Tongue (tissue), 2 donors: ENCODE results near the gene HOXD13. TPM values are rescaled to one million over a fixed set of nuclear protein-coding genes. Genes with fewer than 3 reads are reported as not detected.
A peak's percentile ranks its signal among the peaks of the same experiment; 100 is the strongest.

Experiments used
- DNase-seq: peaks from one replicate; pipeline ENCODE4 v3.0.0-alpha.2; 2015
- total RNA-seq: library from RNA; depleted of rRNA; stranded (reverse); fragments of >200 nt; gene quantifications from one replicate; pipeline ENCODE4 v1.2.3, GENCODE V29; 2014

Gene HOXD13
- not detected for total RNA-seq

- DNase-seq = no peak
These were observed at the start of gene HOXD13 for GRCh38 chr2:176092270-176093144. Gene HOXD13, plus strand, starts transcription at chr2:176092721. Its CDS starts 170 bp downstream, at chr2:176092891.

- DNase-seq = peak; percentile 64
These were observed 36.1 kb upstream of the HOXD13 start for GRCh38 chr2:176056406-176056805.

GRCh38 chr2:176063958-176064357, 28.6 kb upstream of the HOXD13 start:
- DNase-seq = no peak

- DNase-seq = peak; percentile 14
These were observed 25.6 kb upstream of the HOXD13 start for GRCh38 chr2:176066645-176067588.

DNA sequence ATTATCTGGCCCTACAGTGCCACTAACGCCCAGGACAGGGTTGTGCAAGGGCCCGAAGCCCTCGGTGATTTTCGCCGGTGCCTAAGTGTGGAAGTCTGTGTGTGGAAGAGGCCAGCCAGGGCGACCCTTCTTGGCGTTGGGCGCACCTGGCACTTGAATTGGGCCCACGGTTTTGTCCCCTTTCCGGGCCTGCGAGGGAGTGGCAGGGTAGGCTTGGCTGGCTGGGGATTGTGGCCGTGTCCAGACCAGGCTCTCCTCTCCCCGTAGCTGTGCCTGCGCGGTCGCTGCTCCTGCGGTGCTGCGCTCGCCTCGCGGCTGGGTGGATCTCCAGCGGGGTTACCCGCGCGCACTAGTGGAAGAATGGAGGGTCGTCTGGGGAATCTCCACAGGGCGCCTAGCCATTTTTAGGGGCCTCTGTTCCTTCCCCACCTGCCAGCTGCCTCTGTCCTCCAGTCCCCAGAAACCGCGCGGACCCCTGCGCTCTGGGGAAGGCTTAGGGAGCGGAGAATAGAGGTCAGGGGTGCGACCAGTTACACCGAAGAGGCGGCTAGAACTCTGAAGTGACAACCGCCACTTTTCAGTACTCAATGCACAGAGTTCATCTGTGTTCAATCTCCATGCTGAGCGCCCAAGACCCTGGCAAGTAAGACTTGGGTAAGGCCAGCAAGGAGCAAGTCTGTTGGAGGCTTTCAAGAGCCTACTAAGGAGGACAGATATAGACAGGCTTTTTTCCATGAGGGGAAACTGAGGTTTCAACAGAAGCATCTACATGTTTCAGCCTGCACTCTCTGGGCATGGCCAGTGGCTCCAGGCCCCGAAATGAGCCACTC, 24.7 kb upstream of the HOXD13 start:
- peak; percentile 29 for DNase-seq

- peak; percentile 23 for DNase-seq
These were observed 24.1 kb upstream of the HOXD13 start for GRCh38 chr2:176068419-176068832.

DNA sequence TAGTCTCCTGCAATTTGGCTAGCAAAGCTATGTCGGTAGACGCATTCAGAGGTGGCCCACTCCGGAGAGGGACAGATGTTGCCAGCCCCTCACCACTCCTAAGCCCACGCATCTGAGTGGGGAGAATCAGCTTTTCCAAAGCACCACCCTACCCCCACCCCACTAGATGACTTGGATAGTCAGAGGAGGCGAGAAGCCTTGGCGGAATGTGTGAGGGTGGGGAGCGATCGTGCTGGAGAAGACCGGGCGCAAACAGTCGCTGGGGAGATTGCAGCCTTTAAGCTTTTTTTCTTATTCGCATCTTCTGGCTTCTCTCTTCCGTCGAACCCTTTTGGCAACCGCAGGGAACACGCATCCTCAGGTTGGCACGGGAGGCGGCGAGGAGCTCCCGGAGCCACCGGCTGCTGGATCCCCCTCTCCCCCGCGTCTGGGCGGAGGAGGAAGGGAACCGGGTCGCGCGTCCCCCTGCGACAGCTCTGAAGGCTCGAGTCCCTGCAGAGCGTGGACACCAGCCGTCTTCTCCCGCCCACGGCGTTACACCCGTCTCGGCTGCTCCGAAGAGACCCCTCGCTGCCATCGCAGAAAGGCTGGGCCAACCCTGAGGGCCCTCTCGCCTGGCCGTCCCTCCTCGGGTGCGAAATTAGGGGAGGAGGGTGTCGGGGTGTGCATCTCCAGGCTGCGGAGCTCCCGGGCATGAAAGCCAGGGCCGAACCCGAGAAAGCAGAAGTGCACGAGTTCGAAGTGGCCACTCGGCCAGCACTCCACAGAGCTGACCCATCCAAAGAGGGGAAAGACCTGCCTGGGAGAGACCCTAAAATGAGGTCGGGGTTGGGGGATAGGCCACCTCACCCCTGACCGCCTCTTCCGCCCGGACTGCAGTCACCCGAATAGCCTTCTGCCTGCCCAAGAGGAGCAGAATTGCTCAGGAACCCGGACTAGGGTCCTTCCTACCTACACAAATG, 20.9 kb upstream of the HOXD13 start:
- DNase-seq = no peak

DNA sequence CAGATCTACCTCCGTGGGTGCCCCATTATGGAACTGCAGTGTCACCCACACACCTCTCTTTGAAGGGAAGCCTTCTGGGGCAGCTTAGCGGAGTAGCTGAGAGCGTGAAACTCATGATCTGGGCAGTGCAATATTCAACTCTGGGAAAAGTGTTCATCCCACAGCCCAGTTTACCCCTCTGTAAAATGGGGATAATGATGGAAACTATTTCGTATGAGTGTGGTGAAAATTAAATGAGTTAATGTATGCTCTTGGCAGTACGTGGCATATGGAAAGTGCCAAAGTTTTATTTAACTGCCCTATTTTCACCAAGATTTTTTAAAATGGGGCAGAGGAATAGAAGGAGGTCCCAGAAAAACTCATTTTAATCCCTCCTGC, 20.2 kb upstream of the HOXD13 start:
- DNase-seq = no peak

GRCh38 chr2:176072951-176073904, 19.3 kb upstream of the HOXD13 start:
- DNase-seq = no peak

DNA sequence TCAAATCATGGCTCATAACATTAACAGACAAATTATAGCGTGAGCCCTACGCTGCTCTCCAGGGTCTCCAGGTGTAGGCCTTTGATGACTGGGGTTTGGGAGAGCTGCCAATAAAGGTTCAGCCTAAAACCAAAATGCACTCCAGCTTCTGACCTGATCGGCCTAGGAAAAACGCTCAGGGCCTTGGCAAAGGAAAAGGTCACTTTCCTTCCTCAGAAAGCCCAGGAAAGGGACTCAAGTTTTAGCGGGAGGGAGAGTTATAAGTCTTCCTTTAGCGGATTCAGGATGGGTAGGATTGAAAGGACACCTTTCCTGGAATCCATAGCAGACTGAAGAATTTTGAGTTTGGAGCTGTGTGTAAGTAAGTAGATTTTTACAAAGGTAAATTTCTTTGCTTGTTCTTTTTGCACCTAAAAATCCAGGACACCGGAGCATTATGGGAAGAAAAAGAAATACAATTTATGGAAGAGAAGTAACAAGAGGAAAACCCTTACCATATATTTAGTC, 17.5 kb upstream of the HOXD13 start:
- no peak for DNase-seq

- DNase-seq = peak; percentile 64
These were observed 17.0 kb upstream of the HOXD13 start for GRCh38 chr2:176075481-176075880.

DNA sequence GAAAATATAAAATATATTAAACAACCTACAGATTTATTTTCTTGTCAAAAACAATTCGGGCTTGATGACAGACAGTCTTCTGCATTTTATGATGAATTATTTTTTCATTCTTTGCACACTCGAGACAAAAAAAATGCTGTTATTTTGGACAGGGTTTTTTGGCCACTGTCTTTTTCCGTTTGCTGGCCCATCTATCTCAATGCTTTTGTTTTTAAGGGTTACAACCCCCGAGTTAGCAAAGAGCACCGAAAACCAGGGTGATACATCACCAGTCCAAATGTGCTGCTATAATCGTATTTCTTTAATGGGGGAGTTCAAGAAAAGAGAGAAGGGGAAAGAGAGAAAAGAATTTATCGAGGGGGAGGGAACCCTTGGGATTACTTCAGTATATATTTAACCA, 16.5 kb upstream of the HOXD13 start:
- DNase-seq = peak; percentile 14

GRCh38 chr2:176076796-176077195, 15.7 kb upstream of the HOXD13 start:
- no peak for DNase-seq

DNA sequence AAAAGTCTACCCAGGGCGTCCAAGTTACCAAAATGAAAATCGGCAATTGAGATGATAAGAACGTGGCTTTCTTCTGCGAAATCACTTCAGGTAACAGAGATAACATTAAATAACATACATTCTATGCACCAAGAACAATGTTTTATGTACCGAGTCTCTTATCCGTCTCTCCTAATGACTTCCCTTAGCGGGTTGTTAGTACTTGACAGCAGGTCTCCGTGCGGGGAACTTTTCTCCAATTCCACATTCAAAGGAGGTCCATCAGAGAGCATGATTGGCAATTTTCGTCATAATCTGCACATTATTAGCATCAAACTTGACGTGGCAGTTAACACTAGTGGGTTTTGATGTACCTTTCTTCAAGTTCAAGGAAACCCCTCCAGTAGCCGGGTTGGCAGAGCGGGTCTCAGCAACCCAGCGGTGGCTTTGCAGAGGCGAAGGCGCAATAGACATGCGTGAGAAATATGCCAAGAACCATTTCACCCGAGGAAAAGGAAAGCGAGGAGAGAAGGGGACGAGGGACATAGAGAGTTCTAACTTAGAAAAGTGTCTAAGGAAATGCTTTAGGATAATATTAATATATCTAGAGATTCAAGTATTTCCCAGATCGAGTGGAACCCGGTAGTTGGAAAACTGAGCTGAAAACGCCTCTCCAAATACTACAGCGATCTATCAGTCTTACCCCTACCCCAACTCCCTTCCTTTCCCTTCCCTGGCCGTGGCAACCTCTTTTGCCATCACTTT, 13.8 kb upstream of the HOXD13 start:
- peak; percentile 30 for DNase-seq

GRCh38 chr2:176079285-176079830, 13.2 kb upstream of the HOXD13 start:
- DNase-seq = no peak

- peak; percentile 69 for DNase-seq
These were observed 12.5 kb upstream of the HOXD13 start for GRCh38 chr2:176079831-176080539.

DNA sequence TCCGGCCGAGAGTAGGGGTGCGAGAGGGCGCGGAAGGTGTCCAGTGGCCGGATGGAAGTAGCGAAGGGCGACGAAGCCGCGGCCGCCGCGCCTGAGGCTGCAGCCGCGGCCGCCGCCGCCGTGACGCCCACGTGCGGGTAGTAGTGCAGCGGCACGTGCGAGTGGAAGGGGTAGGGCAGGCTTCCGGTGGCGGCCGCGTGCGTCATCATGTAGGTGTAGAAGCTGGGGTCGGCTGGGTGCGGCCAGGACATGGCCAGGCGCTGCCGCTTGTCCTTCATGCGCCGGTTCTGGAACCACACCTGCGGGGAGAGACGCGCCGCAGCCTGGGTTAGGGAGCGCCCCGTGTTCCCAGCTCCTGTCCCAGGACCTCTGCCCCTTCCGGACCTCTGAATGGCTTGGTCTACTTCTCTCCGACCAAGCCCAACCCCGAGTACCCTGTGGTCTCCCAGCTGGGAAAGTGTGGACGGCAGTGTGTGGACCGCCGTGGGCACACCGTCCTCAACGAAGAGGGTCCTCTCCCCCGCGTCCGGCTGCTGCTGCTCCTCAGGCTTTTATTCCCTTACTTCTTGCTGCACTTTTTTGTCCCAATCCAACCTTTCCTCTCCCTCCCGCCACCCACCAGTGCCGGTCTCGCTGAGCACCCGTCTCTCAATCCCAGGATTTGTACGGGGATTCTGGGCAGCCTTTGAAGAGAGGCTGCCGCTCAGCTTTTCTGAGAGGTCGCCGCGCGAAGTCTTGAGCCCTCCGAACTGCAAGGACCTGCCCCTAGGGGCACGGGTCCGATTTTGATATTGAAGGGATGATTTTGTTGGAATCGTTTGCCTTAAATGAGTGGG, 11.8 kb upstream of the HOXD13 start:
- DNase-seq = peak; percentile 37
